K562 (cell line): Measurements from ENCODE around the gene CCDC13. TPM values are rescaled to one million over a fixed set of nuclear protein-coding genes. Genes with fewer than 3 reads are reported as not detected.

ENCODE experiments used
- CBX3 ChIP-seq, 2 experiments: IDR thresholded peaks; 1 replicate in 1 of 2; 2 replicates in 1 of 2; pipeline ENCODE4 v1.6.1; 2012; ENCODE audit warnings: inconsistent platforms in 2 of 2, low read length in 2 of 2, borderline replicate concordance in 1 of 2, control low read depth in 1 of 2
- CEBPG ChIP-seq, 3 experiments: fragments of 200-800 bp in 1 of 3; sonication (Bioruptor generic) in 1 of 3; sonication (generic) in 1 of 3; formaldehyde crosslinking in 1 of 3; IDR thresholded peaks in 2 of 3; conservative IDR thresholded peaks in 1 of 3; 2 replicates each; pipeline versions ENCODE4 v1.6.1 to v1.8.0; 2016 to 2022; ENCODE audit warnings: missing compliant biosample characterization in 2 of 3, missing genetic modification characterization in 2 of 3, mild to moderate bottlenecking in 1 of 3, missing genetic modification reagents in 1 of 3
- CTBP1 ChIP-seq: fragments of 450-650 bp; IDR thresholded peaks from 2 replicates; pipeline ENCODE4 v1.6.1; 2016; ENCODE audit warnings: borderline replicate concordance
- DPF2 ChIP-seq: fragments of 450-650 bp; IDR thresholded peaks from 2 replicates; pipeline ENCODE4 v1.6.1; 2016
- ESRRA ChIP-seq: fragments of 450-650 bp; IDR thresholded peaks from 2 replicates; pipeline ENCODE4 v1.6.1; 2014; ENCODE audit warnings: low read depth, mild to moderate bottlenecking, moderate library complexity, borderline replicate concordance
- KDM5B ChIP-seq: fragments of 200-600 bp; sonication (generic); IDR thresholded peaks from 2 replicates; pipeline ENCODE4 v1.6.1; 2012; ENCODE audit warnings: low read depth, mild to moderate bottlenecking, moderate library complexity, low read length, control low read depth, inconsistent platforms; ENCODE audit not compliant: insufficient replicate concordance
- LCOR ChIP-seq: sonication (generic); formaldehyde crosslinking; IDR thresholded peaks from 2 replicates; pipeline ENCODE4 v1.8.0; 2022; ENCODE audit warnings: mild to moderate bottlenecking, missing genetic modification reagents
- RB1 ChIP-seq: fragments of 450-650 bp; IDR thresholded peaks from 2 replicates; pipeline ENCODE4 v1.6.1; 2017; ENCODE audit warnings: low read depth, mild to moderate bottlenecking
- TAF1 ChIP-seq: IDR thresholded peaks from 2 replicates; pipeline ENCODE4 v1.6.1; 2011; ENCODE audit warnings: mild to moderate bottlenecking, low read length, moderate library complexity; ENCODE audit not compliant: insufficient read depth, control insufficient read depth, severe bottlenecking; ENCODE audit errors: extremely low read depth
- TBP ChIP-seq: optimal IDR thresholded peaks from 2 replicates; pipeline ENCODE3; 2011; ENCODE audit warnings: low read depth, low read length, improper control_type of control experiment
- YY1 ChIP-seq, 3 experiments: IDR thresholded peaks; 2 replicates each; pipeline ENCODE4 v1.6.1; 2011; ENCODE audit warnings: low read length in 2 of 3, mild to moderate bottlenecking in 2 of 3, moderate library complexity in 2 of 3, borderline replicate concordance in 1 of 3, control low read depth in 1 of 3, low read depth in 1 of 3; ENCODE audit not compliant: insufficient read depth in 3 of 3, insufficient replicate concordance in 2 of 3, control insufficient read depth in 1 of 3, insufficient read length in 1 of 3; ENCODE audit errors: extremely low read depth in 1 of 3
- ZBED1 ChIP-seq: IDR thresholded peaks from 2 replicates; pipeline ENCODE4 v1.6.1; 2014
- ZBTB7A ChIP-seq: IDR thresholded peaks from 2 replicates; pipeline ENCODE4 v1.6.1; 2011; ENCODE audit warnings: low read depth, mild to moderate bottlenecking, low read length, moderate library complexity, borderline replicate concordance; ENCODE audit not compliant: control insufficient read depth
- ZKSCAN8 ChIP-seq: fragments of 200-800 bp; sonication (Bioruptor generic); IDR thresholded peaks from 2 replicates; pipeline ENCODE4 v1.6.1; 2016; ENCODE audit warnings: missing genetic modification characterization, missing compliant biosample characterization
- ZNF586 ChIP-seq: fragments of 450-650 bp; formaldehyde crosslinking; conservative IDR thresholded peaks from 2 replicates; pipeline ENCODE4 v1.4.0; 2020; ENCODE audit warnings: mild to moderate bottlenecking, moderate library complexity
- ZNF589 ChIP-seq: fragments of 200-800 bp; sonication (Bioruptor generic); IDR thresholded peaks from 2 replicates; pipeline ENCODE4 v1.6.1; 2016; ENCODE audit warnings: low read depth, missing genetic modification characterization, missing compliant biosample characterization
- polyA plus RNA-seq, 8 experiments: library from polyadenylated mRNA; depleted of rRNA in 4 of 8; stranded (reverse) in 5 of 8; unstranded in 3 of 8; fragments of >200 nt; fragmentation: Nextera tagmentation in 2 of 8; fragmentation: Illumina TruSeq in 1 of 8; extraction: Ambion mirVana in 2 of 8; extraction: Trizol in 1 of 8; gene quantifications; 2 replicates each; pipeline versions ENCODE4 v1.2.1 to v1.2.3, GENCODE V29; 2011 to 2014; ENCODE audit warnings: inconsistent platforms in 1 of 8, missing spikeins in 1 of 8
- total RNA-seq, 7 experiments: library from RNA; depleted of rRNA in 6 of 7; stranded (reverse); fragments of >200 nt in 6 of 7; fragmentation: Illumina TruSeq in 2 of 7; extraction: Trizol in 2 of 7; gene quantifications; 2 replicates each; pipeline versions ENCODE4 v1.2.1 to v1.2.3, GENCODE V29; 2011 to 2021; ENCODE audit warnings: low replicate concordance in 1 of 7
- TF ChIP-seq, protein P1 (sequence below), 3 experiments: fragments of 200-800 bp in 1 of 3; fragments of 250-450 bp in 1 of 3; fragments of 450-650 bp in 1 of 3; sonication (Bioruptor Pico) in 1 of 3; sonication (Bioruptor generic) in 1 of 3; formaldehyde crosslinking in 1 of 3; IDR thresholded peaks; 2 replicates each; pipeline versions ENCODE4 v1.6.1 to v1.8.0; 2016 to 2022; ENCODE audit warnings: mild to moderate bottlenecking in 2 of 3, missing genetic modification characterization in 2 of 3, missing compliant biosample characterization in 1 of 3, moderate library complexity in 1 of 3
- TF ChIP-seq, protein P2 (sequence below), 2 experiments: IDR thresholded peaks; 2 replicates each; pipeline ENCODE4 v1.6.1; 2011; ENCODE audit warnings: borderline replicate concordance in 1 of 2, control low read depth in 1 of 2, low read depth in 1 of 2, low read length in 1 of 2, mild to moderate bottlenecking in 1 of 2, mixed read lengths in 1 of 2, moderate library complexity in 1 of 2; ENCODE audit not compliant: insufficient read depth in 1 of 2, insufficient read length in 1 of 2, poor library complexity in 1 of 2, severe bottlenecking in 1 of 2; ENCODE audit errors: extremely low read depth in 1 of 2

CCDC13 gene
- total and polyA plus RNA-seq, 9 of the 15 experiments (the other 6 are each of a cell fraction or from before 2014, with no cell fraction given), result 0.20 to 0.70 (median 0.48) TPM; not detected in 2

- TF ChIP-seq, protein P1, sequence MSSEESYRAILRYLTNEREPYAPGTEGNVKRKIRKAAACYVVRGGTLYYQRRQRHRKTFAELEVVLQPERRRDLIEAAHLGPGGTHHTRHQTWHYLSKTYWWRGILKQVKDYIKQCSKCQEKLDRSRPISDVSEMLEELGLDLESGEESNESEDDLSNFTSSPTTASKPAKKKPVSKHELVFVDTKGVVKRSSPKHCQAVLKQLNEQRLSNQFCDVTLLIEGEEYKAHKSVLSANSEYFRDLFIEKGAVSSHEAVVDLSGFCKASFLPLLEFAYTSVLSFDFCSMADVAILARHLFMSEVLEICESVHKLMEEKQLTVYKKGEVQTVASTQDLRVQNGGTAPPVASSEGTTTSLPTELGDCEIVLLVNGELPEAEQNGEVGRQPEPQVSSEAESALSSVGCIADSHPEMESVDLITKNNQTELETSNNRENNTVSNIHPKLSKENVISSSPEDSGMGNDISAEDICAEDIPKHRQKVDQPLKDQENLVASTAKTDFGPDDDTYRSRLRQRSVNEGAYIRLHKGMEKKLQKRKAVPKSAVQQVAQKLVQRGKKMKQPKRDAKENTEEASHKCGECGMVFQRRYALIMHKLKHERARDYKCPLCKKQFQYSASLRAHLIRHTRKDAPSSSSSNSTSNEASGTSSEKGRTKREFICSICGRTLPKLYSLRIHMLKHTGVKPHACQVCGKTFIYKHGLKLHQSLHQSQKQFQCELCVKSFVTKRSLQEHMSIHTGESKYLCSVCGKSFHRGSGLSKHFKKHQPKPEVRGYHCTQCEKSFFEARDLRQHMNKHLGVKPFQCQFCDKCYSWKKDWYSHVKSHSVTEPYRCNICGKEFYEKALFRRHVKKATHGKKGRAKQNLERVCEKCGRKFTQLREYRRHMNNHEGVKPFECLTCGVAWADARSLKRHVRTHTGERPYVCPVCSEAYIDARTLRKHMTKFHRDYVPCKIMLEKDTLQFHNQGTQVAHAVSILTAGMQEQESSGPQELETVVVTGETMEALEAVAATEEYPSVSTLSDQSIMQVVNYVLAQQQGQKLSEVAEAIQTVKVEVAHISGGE (CRISPR knock-in tag; IDR thresholded peaks at IDR 0.05), result peak in 1 of 3 experiments; percentile 22; a peak in 1 of 6 replicates
- no peak for TF ChIP-seq LCOR (CRISPR knock-in tag)
- TF ChIP-seq CEBPG (CRISPR knock-in tag; IDR thresholded peaks at IDR 0.05), result 0 out of 2 replicates have a peak, but pooled peaks have one; percentile 11
- no peak for TF ChIP-seq CEBPG (tag; conservative IDR thresholded peaks at IDR 0.05 in 1 of 2, IDR thresholded peaks at IDR 0.05 in 1 of 2)
- TF ChIP-seq KDM5B, result peak; percentile 15
- peak; percentile 51; the same call in 1 of the 2 replicates for TF ChIP-seq DPF2
- peak; percentile 52; the same call in 1 of the 2 replicates for TF ChIP-seq ZKSCAN8 (CRISPR knock-in tag)
- TF ChIP-seq ZNF586 (CRISPR knock-in tag), result no peak
- TF ChIP-seq CBX3 (IDR thresholded peaks at IDR 0.05; ENCODE audit: borderline replicate concordance in 1 of 2, low read length in 2 of 2), result 0 out of 3 replicates have a peak, but pooled peaks of 1 of the 2 experiments have one; percentile 21
- peak; percentile 58; the same call in 1 of the 2 replicates for TF ChIP-seq ZBED1
- peak; percentile 97 for TF ChIP-seq ESRRA
- peak; percentile 53 for TF ChIP-seq TAF1
- TF ChIP-seq ZNF589 (CRISPR knock-in tag), result peak; percentile 14; the same call in 1 of the 2 replicates
- TF ChIP-seq RB1, result peak; percentile 19; the same call in 1 of the 2 replicates
- peak in 2 of 3 experiments; percentile 15 to 89 for TF ChIP-seq YY1 (IDR thresholded peaks at IDR 0.05; ENCODE audit: borderline replicate concordance in 1 of 3, control insufficient read depth in 1 of 3, extremely low read depth in 1 of 3, insufficient read depth in 3 of 3, insufficient read length in 1 of 3, insufficient replicate concordance in 2 of 3, low read depth in 1 of 3, low read length in 2 of 3)
- TF ChIP-seq TBP, result peak; percentile 36
- TF ChIP-seq, protein P2, sequence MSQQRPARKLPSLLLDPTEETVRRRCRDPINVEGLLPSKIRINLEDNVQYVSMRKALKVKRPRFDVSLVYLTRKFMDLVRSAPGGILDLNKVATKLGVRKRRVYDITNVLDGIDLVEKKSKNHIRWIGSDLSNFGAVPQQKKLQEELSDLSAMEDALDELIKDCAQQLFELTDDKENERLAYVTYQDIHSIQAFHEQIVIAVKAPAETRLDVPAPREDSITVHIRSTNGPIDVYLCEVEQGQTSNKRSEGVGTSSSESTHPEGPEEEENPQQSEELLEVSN (IDR thresholded peaks at IDR 0.05; ENCODE audit: borderline replicate concordance in 1 of 2, extremely low read depth in 1 of 2, insufficient read depth in 1 of 2, insufficient read length in 1 of 2, low read depth in 1 of 2, low read length in 1 of 2, poor library complexity in 1 of 2, severe bottlenecking in 1 of 2), result peak; percentile 57 to 73
- peak; percentile 24; the same call in 1 of the 2 replicates for TF ChIP-seq ZBTB7A
- 0 out of 2 replicates have a peak, but pooled peaks have one; percentile 18 for TF ChIP-seq CTBP1
Observed at GRCh38 chr3:42803414-42804105, 30.5 kb upstream of the CCDC13 start (continued).
